ENCODE measurements around the gene ARID5A. TPM values are rescaled to one million over a fixed set of nuclear protein-coding genes. Genes with fewer than 3 reads are reported as not detected.

ARID5A gene
- total and polyA plus RNA-seq, 2 of the 13 experiments (the other 11 are each of a cell fraction or from before 2014, with no cell fraction given): 6.0 to 9.5 TPM

- TF ChIP-seq, protein P1, sequence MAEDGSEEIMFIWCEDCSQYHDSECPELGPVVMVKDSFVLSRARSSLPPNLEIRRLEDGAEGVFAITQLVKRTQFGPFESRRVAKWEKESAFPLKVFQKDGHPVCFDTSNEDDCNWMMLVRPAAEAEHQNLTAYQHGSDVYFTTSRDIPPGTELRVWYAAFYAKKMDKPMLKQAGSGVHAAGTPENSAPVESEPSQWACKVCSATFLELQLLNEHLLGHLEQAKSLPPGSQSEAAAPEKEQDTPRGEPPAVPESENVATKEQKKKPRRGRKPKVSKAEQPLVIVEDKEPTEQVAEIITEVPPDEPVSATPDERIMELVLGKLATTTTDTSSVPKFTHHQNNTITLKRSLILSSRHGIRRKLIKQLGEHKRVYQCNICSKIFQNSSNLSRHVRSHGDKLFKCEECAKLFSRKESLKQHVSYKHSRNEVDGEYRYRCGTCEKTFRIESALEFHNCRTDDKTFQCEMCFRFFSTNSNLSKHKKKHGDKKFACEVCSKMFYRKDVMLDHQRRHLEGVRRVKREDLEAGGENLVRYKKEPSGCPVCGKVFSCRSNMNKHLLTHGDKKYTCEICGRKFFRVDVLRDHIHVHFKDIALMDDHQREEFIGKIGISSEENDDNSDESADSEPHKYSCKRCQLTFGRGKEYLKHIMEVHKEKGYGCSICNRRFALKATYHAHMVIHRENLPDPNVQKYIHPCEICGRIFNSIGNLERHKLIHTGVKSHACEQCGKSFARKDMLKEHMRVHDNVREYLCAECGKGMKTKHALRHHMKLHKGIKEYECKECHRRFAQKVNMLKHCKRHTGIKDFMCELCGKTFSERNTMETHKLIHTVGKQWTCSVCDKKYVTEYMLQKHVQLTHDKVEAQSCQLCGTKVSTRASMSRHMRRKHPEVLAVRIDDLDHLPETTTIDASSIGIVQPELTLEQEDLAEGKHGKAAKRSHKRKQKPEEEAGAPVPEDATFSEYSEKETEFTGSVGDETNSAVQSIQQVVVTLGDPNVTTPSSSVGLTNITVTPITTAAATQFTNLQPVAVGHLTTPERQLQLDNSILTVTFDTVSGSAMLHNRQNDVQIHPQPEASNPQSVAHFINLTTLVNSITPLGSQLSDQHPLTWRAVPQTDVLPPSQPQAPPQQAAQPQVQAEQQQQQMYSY (CRISPR knock-in tag; IDR thresholded peaks at IDR 0.05): no peak
- TF ChIP-seq PTBP1 (IDR thresholded peaks at IDR 0.05; ENCODE audit: low read depth, low read length, poor library complexity, severe bottlenecking) (no peak), NR0B2 (CRISPR knock-in tag; IDR thresholded peaks at IDR 0.05) (0 out of 2 replicates have a peak, but pooled peaks have one; percentile 69), ZMYM3 (CRISPR knock-in tag; IDR thresholded peaks at IDR 0.05) (no peak), MTF1 (CRISPR knock-in tag; IDR thresholded peaks at IDR 0.05) (no peak), ZNF691 (CRISPR knock-in tag; IDR thresholded peaks at IDR 0.05; ENCODE audit: borderline replicate concordance, low read depth) (peak; percentile 85; the same call in 1 of the 2 replicates), ATF1 (CRISPR knock-in tag; IDR thresholded peaks at IDR 0.05) (no peak), PRPF4 (IDR thresholded peaks at IDR 0.05; ENCODE audit: low read depth, low read length, poor library complexity, severe bottlenecking) (no peak), NR2F1 (CRISPR knock-in tag; IDR thresholded peaks at IDR 0.05) (no peak), ATF3 (CRISPR knock-in tag; IDR thresholded peaks at IDR 0.05) (peak; percentile 77; the same call in 1 of the 2 replicates), CHCHD3 (CRISPR knock-in tag; IDR thresholded peaks at IDR 0.05) (no peak), ZNF567 (CRISPR knock-in tag; IDR thresholded peaks at IDR 0.05; ENCODE audit: borderline replicate concordance) (0 out of 2 replicates have a peak, but pooled peaks have one; percentile 80), KAT2B (IDR thresholded peaks at IDR 0.05; ENCODE audit: borderline replicate concordance, low read depth, low read length) (no peak), MEIS1 (CRISPR knock-in tag; IDR thresholded peaks at IDR 0.05; ENCODE audit: borderline replicate concordance) (peak; percentile 81; the same call in 1 of the 2 replicates), MAFK (conservative IDR thresholded peaks at IDR 0.05 in 1 of 2, IDR thresholded peaks at IDR 0.05 in 1 of 2; ENCODE audit: low read length in 2 of 2) (no peak), ZSCAN12 (CRISPR knock-in tag; IDR thresholded peaks at IDR 0.05) (no peak), NR2F2 (IDR thresholded peaks at IDR 0.05; ENCODE audit: borderline replicate concordance, low read depth) (no peak), MBD4 (IDR thresholded peaks at IDR 0.05; ENCODE audit: borderline replicate concordance, low read length) (no peak), ZMAT3 (CRISPR knock-in tag; conservative IDR thresholded peaks at IDR 0.05) (no peak; the same call in 1 of the 2 replicates), NFKB2 (CRISPR knock-in tag; IDR thresholded peaks at IDR 0.05; ENCODE audit: borderline replicate concordance) (peak; percentile 91; the same call in 1 of the 2 replicates)
Measured at GRCh38 chr2:96509114-96509846, 27.3 kb upstream of the ARID5A start (continued).
